ENCODE data around the gene CCL8. TPM values are rescaled to one million over a fixed set of nuclear protein-coding genes. Genes with fewer than 3 reads are reported as not detected.
"Not testable (repeated sequence)": the region's sequence is repeated elsewhere in the genome, so short reads cannot be mapped to it uniquely, and the experiment has no call there.

Gene CCL8
- total RNA-seq, 1 donor from 2014 or later = 1.0 TPM

GRCh38 chr17:34311291-34311690 is 7.9 kb upstream of the CCL8 start:
- H3K27ac ChIP-seq (ENCODE audit: low read depth, low read length) = no peak overlapping the region
- H3K4me1 ChIP-seq (ENCODE audit: control insufficient read depth in 3 of 3, insufficient read depth in 3 of 3, low read length in 3 of 3) = peaks cover 14 to 18% (median 15%) of the 10 kb centered on the region in 3 donors
- no peaks in the 10 kb centered on the region for H3K36me3 ChIP-seq (ENCODE audit: control insufficient read depth in 3 of 3, insufficient read depth in 3 of 3, low read length in 3 of 3)

GRCh38 chr17:34312080-34312479 is 7.2 kb upstream of the CCL8 start:
- Histone ChIP-seq H3K4me1 (ENCODE audit: control insufficient read depth in 3 of 3, insufficient read depth in 3 of 3, low read length in 3 of 3) (peaks cover 7 to 13% (median 12%) of the 10 kb centered on the region in 3 donors), H3K27ac (ENCODE audit: low read depth, low read length) (peak overlapping the region; percentile 17), H3K36me3 (ENCODE audit: control insufficient read depth in 3 of 3, insufficient read depth in 3 of 3, low read length in 3 of 3) (no peaks in the 10 kb centered on the region), H3K27me3 (ENCODE audit: control insufficient read depth in 3 of 3, insufficient read depth in 3 of 3, low read length in 3 of 3) (no peaks in the 10 kb centered on the region), H3K4me3 (ENCODE audit: low read length in 3 of 3) (no peak overlapping the region), H3K9ac (ENCODE audit: low read depth in 1 of 3, low read length in 3 of 3) (no peak overlapping the region), H3K9me3 (ENCODE audit: control insufficient read depth in 3 of 3, low read length in 3 of 3) (no peaks in the 10 kb centered on the region)

More at GRCh38 chr17:34311291-34311690, 7.9 kb upstream of the CCL8 start:
- Histone ChIP-seq H3K9ac (ENCODE audit: low read depth in 1 of 3, low read length in 3 of 3) (no peak overlapping the region), H3K4me3 (ENCODE audit: low read length in 3 of 3) (no peak overlapping the region), H3K9me3 (ENCODE audit: control insufficient read depth in 3 of 3, low read length in 3 of 3) (no peaks in the 10 kb centered on the region), H3K27me3 (ENCODE audit: control insufficient read depth in 3 of 3, insufficient read depth in 3 of 3, low read length in 3 of 3) (no peaks in the 10 kb centered on the region)

- Histone ChIP-seq H3K27me3 (ENCODE audit: control insufficient read depth in 3 of 3, insufficient read depth in 3 of 3, low read length in 3 of 3) (no peaks in the 10 kb centered on the region), H3K27ac (ENCODE audit: low read depth, low read length) (no peak overlapping the region), H3K4me3 (ENCODE audit: low read length in 3 of 3) (no peak overlapping the region), H3K4me1 (ENCODE audit: control insufficient read depth in 3 of 3, insufficient read depth in 3 of 3, low read length in 3 of 3) (peaks cover 0 to 7% (median 6%) of the 10 kb centered on the region in 3 donors), H3K9ac (ENCODE audit: low read depth in 1 of 3, low read length in 3 of 3) (no peak overlapping the region), H3K9me3 (ENCODE audit: control insufficient read depth in 3 of 3, low read length in 3 of 3) (no peaks in the 10 kb centered on the region), H3K36me3 (ENCODE audit: control insufficient read depth in 3 of 3, insufficient read depth in 3 of 3, low read length in 3 of 3) (no peaks in the 10 kb centered on the region)
Measured at GRCh38 chr17:34313164-34313563, 6.1 kb upstream of the CCL8 start.

- Histone ChIP-seq H3K36me3 (ENCODE audit: control insufficient read depth in 3 of 3, insufficient read depth in 3 of 3, low read length in 3 of 3) (no peaks in the 10 kb centered on the region), H3K4me1 (ENCODE audit: control insufficient read depth in 3 of 3, insufficient read depth in 3 of 3, low read length in 3 of 3) (peaks cover 1 to 7% (median 6%) of the 10 kb centered on the region in 3 donors), H3K27ac (ENCODE audit: low read depth, low read length) (peak overlapping the region; percentile 68), H3K9me3 (ENCODE audit: control insufficient read depth in 3 of 3, low read length in 3 of 3) (no peaks in the 10 kb centered on the region), H3K4me3 (ENCODE audit: low read length in 3 of 3) (no peak overlapping the region), H3K9ac (ENCODE audit: low read depth in 1 of 3, low read length in 3 of 3) (peak overlapping the region in 1 of 3 donors; percentile 11), H3K27me3 (ENCODE audit: control insufficient read depth in 3 of 3, insufficient read depth in 3 of 3, low read length in 3 of 3) (no peaks in the 10 kb centered on the region)
Measured at GRCh38 chr17:34314279-34314678, 5.0 kb upstream of the CCL8 start.

- no peaks in the 10 kb centered on the region for H3K9me3 ChIP-seq (ENCODE audit: control insufficient read depth in 3 of 3, low read length in 3 of 3)
- H3K27ac ChIP-seq (ENCODE audit: low read depth, low read length) = peak overlapping the region; percentile 40
- no peak overlapping the region for H3K4me3 ChIP-seq (ENCODE audit: low read length in 3 of 3)
- H3K36me3 ChIP-seq (ENCODE audit: control insufficient read depth in 3 of 3, insufficient read depth in 3 of 3, low read length in 3 of 3) = no peaks in the 10 kb centered on the region
- no peaks in the 10 kb centered on the region for H3K27me3 ChIP-seq (ENCODE audit: control insufficient read depth in 3 of 3, insufficient read depth in 3 of 3, low read length in 3 of 3)
- no peak overlapping the region for H3K9ac ChIP-seq (ENCODE audit: low read depth in 1 of 3, low read length in 3 of 3)
- H3K4me1 ChIP-seq (ENCODE audit: control insufficient read depth in 3 of 3, insufficient read depth in 3 of 3, low read length in 3 of 3) = peaks cover 3 to 6% (median 6%) of the 10 kb centered on the region in 3 donors
Measured at GRCh38 chr17:34318474-34318873, 761 bp upstream of the CCL8 start.

GRCh38 chr17:34321964-34322363 is 2.7 kb downstream of the CCL8 start:
- Histone ChIP-seq H3K27me3 (ENCODE audit: control insufficient read depth in 3 of 3, insufficient read depth in 3 of 3, low read length in 3 of 3) (no peaks in the 10 kb centered on the region), H3K4me1 (ENCODE audit: control insufficient read depth in 3 of 3, insufficient read depth in 3 of 3, low read length in 3 of 3) (peaks cover 0 to 3% (median 2%) of the 10 kb centered on the region in 3 donors), H3K9me3 (ENCODE audit: control insufficient read depth in 3 of 3, low read length in 3 of 3) (no peaks in the 10 kb centered on the region), H3K9ac (ENCODE audit: low read depth in 1 of 3, low read length in 3 of 3) (no peak overlapping the region), H3K36me3 (ENCODE audit: control insufficient read depth in 3 of 3, insufficient read depth in 3 of 3, low read length in 3 of 3) (no peaks in the 10 kb centered on the region), H3K4me3 (ENCODE audit: low read length in 3 of 3) (no peak overlapping the region), H3K27ac (ENCODE audit: low read depth, low read length) (peak overlapping the region; percentile 33)

- not testable (repeated sequence) for H3K9me3 ChIP-seq (ENCODE audit: control insufficient read depth in 3 of 3, low read length in 3 of 3); H3K27ac ChIP-seq (ENCODE audit: low read depth, low read length); H3K27me3 ChIP-seq (ENCODE audit: control insufficient read depth in 3 of 3, insufficient read depth in 3 of 3, low read length in 3 of 3); H3K9ac ChIP-seq (ENCODE audit: low read depth in 1 of 3, low read length in 3 of 3); H3K4me1 ChIP-seq (ENCODE audit: control insufficient read depth in 3 of 3, insufficient read depth in 3 of 3, low read length in 3 of 3); H3K4me3 ChIP-seq (ENCODE audit: low read length in 3 of 3); H3K36me3 ChIP-seq (ENCODE audit: control insufficient read depth in 3 of 3, insufficient read depth in 3 of 3, low read length in 3 of 3)
Measured at GRCh38 chr17:34327580-34327979, 8.3 kb downstream of the CCL8 start.

- Histone ChIP-seq H3K4me1 (ENCODE audit: control insufficient read depth in 3 of 3, insufficient read depth in 3 of 3, low read length in 3 of 3) (no peaks in the 10 kb centered on the region), H3K36me3 (ENCODE audit: control insufficient read depth in 3 of 3, insufficient read depth in 3 of 3, low read length in 3 of 3) (no peaks in the 10 kb centered on the region), H3K27ac (ENCODE audit: low read depth, low read length) (no peak overlapping the region), H3K9me3 (ENCODE audit: control insufficient read depth in 3 of 3, low read length in 3 of 3) (no peaks in the 10 kb centered on the region), H3K9ac (ENCODE audit: low read depth in 1 of 3, low read length in 3 of 3) (no peak overlapping the region), H3K4me3 (ENCODE audit: low read length in 3 of 3) (no peak overlapping the region), H3K27me3 (ENCODE audit: control insufficient read depth in 3 of 3, insufficient read depth in 3 of 3, low read length in 3 of 3) (no peaks in the 10 kb centered on the region)
Measured at GRCh38 chr17:34337701-34338100, 18.5 kb downstream of the CCL8 start.

GRCh38 chr17:34339138-34339770 is 20.0 kb downstream of the CCL8 start:
- no peaks in the 10 kb centered on the region for H3K36me3 ChIP-seq (ENCODE audit: control insufficient read depth in 3 of 3, insufficient read depth in 3 of 3, low read length in 3 of 3)
- H3K9me3 ChIP-seq (ENCODE audit: control insufficient read depth in 3 of 3, low read length in 3 of 3) = no peaks in the 10 kb centered on the region
- H3K4me3 ChIP-seq (ENCODE audit: low read length in 3 of 3) = no peak overlapping the region
- no peak overlapping the region for H3K9ac ChIP-seq (ENCODE audit: low read depth in 1 of 3, low read length in 3 of 3)
- no peak overlapping the region for H3K27ac ChIP-seq (ENCODE audit: low read depth, low read length)
- H3K27me3 ChIP-seq (ENCODE audit: control insufficient read depth in 3 of 3, insufficient read depth in 3 of 3, low read length in 3 of 3) = no peaks in the 10 kb centered on the region
- H3K4me1 ChIP-seq (ENCODE audit: control insufficient read depth in 3 of 3, insufficient read depth in 3 of 3, low read length in 3 of 3) = no peaks in the 10 kb centered on the region

GRCh38 chr17:34341916-34342315 is 22.7 kb downstream of the CCL8 start:
- H3K9me3 ChIP-seq (ENCODE audit: control insufficient read depth in 3 of 3, low read length in 3 of 3) = no peaks in the 10 kb centered on the region
- no peaks in the 10 kb centered on the region for H3K36me3 ChIP-seq (ENCODE audit: control insufficient read depth in 3 of 3, insufficient read depth in 3 of 3, low read length in 3 of 3)
- no peak overlapping the region for H3K9ac ChIP-seq (ENCODE audit: low read depth in 1 of 3, low read length in 3 of 3)
- H3K27me3 ChIP-seq (ENCODE audit: control insufficient read depth in 3 of 3, insufficient read depth in 3 of 3, low read length in 3 of 3) = no peaks in the 10 kb centered on the region
- no peak overlapping the region for H3K27ac ChIP-seq (ENCODE audit: low read depth, low read length)
- no peaks in the 10 kb centered on the region for H3K4me1 ChIP-seq (ENCODE audit: control insufficient read depth in 3 of 3, insufficient read depth in 3 of 3, low read length in 3 of 3)
- no peak overlapping the region for H3K4me3 ChIP-seq (ENCODE audit: low read length in 3 of 3)
